DND-41 (cell line): ENCODE data around the gene CEP170B.

Source experiments
- ATAC-seq: fragments of 200-7000 bp; cut with Tn5 transposase; 3 replicates; pipeline ENCODE4 v1.9.1; 2021; ENCODE audit warnings: low read depth; ENCODE audit not compliant: insufficient read depth
- DNase-seq: peaks from one replicate; pipeline ENCODE4 v3.0.0-alpha.2; 2020
- H2AFZ ChIP-seq: 2 replicates; pipeline ENCODE4 v1.6.0; 2012; ENCODE audit warnings: low read depth, low read length
- H3K27ac ChIP-seq: 2 replicates; pipeline ENCODE4 v1.5.1; 2012; ENCODE audit warnings: low read length, inconsistent platforms
- H3K27me3 ChIP-seq: fragments of 200-600 bp; sonication (generic); 2 replicates; pipeline ENCODE4 v1.6.0; 2012; ENCODE audit warnings: low read length, mild to moderate bottlenecking, inconsistent platforms; ENCODE audit not compliant: insufficient read depth, poor library complexity
- H3K36me3 ChIP-seq: 2 replicates; pipeline ENCODE4 v1.5.1; 2012; ENCODE audit warnings: low read length, inconsistent platforms; ENCODE audit not compliant: insufficient read depth
- H3K4me1 ChIP-seq: 2 replicates; pipeline ENCODE4 v1.5.1; 2012; ENCODE audit warnings: mild to moderate bottlenecking, low read length; ENCODE audit not compliant: insufficient read depth
- H3K4me2 ChIP-seq: 2 replicates; pipeline ENCODE4 v1.6.0; 2012; ENCODE audit warnings: mild to moderate bottlenecking, moderate library complexity, low read length, inconsistent platforms; ENCODE audit not compliant: insufficient read depth
- H3K4me3 ChIP-seq, 2 experiments: fragments of 200-600 bp in 1 of 2; shearing (Covaris generic) in 1 of 2; 2 replicates each; pipeline ENCODE4 v1.5.1; 2012 to 2016; ENCODE audit warnings: inconsistent platforms in 2 of 2, low read length in 2 of 2, mild to moderate bottlenecking in 2 of 2, low read depth in 1 of 2, moderate library complexity in 1 of 2
- H3K79me2 ChIP-seq: 2 replicates; pipeline ENCODE4 v1.6.0; 2012; ENCODE audit warnings: low read length, inconsistent platforms; ENCODE audit not compliant: insufficient read depth
- H3K9ac ChIP-seq: 2 replicates; pipeline ENCODE4 v1.6.0; 2012; ENCODE audit warnings: low read depth, mild to moderate bottlenecking, inconsistent platforms, low read length, moderate library complexity
- H3K9me3 ChIP-seq: 2 replicates; pipeline ENCODE4 v1.5.1; 2012; ENCODE audit warnings: low read length, moderate library complexity, mild to moderate bottlenecking, inconsistent platforms; ENCODE audit not compliant: insufficient read depth, severe bottlenecking
- H4K20me1 ChIP-seq: 2 replicates; pipeline ENCODE4 v1.6.0; 2012; ENCODE audit warnings: low read length; ENCODE audit not compliant: insufficient read depth
- EZH2 ChIP-seq: IDR thresholded peaks from 3 replicates; pipeline ENCODE4 v1.6.1; 2012; ENCODE audit warnings: borderline replicate concordance, low read depth, mild to moderate bottlenecking, moderate library complexity, low read length, inconsistent platforms; ENCODE audit not compliant: severe bottlenecking
- TF ChIP-seq, protein P1 (sequence below): IDR thresholded peaks from 2 replicates; pipeline ENCODE4 v1.5.1; 2012; ENCODE audit warnings: borderline replicate concordance, low read length, moderate library complexity, mild to moderate bottlenecking; ENCODE audit not compliant: poor library complexity, severe bottlenecking; ENCODE audit errors: extremely low read depth

Gene CEP170B

DNA sequence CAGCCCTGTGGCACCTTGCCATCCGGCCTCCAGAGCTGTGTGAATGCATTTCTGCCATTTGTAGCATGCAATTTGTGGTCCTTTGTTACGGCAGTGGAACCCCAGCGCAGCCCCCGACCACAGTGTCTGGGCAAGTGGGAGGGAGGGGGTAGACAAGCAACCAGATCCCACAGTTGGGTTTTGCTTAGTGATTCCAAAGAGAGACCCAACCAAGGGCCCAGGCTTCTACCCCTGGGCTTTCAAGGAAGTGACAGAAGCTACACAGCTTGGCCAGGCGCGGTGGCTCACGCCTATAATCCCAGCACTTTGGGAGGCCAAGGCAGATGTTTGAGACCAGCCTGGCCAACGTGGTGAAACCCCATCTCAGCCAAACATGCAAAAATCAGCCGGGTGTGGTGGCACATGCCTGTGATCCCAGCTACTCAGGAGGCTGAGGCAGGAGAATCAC lies 46.3 kb upstream of the CEP170B start:
- Histone ChIP-seq H4K20me1 (no peaks in the 10 kb centered on the region), H3K79me2 (peaks cover 36% of the 10 kb centered on the region), H3K27me3 (no peaks in the 10 kb centered on the region), H2AFZ (no peak overlapping the region), H3K9me3 (peaks cover 2% of the 10 kb centered on the region), H3K36me3 (peaks cover 11% of the 10 kb centered on the region), H3K27ac (no peak overlapping the region), H3K9ac (no peak overlapping the region), H3K4me3 (no peak overlapping the region), H3K4me2 (no peak overlapping the region), H3K4me1 (peaks cover 28% of the 10 kb centered on the region)
- ATAC-seq (no peak), DNase-seq (no peak)
- no peak for TF ChIP-seq EZH2
- TF ChIP-seq, protein P1, sequence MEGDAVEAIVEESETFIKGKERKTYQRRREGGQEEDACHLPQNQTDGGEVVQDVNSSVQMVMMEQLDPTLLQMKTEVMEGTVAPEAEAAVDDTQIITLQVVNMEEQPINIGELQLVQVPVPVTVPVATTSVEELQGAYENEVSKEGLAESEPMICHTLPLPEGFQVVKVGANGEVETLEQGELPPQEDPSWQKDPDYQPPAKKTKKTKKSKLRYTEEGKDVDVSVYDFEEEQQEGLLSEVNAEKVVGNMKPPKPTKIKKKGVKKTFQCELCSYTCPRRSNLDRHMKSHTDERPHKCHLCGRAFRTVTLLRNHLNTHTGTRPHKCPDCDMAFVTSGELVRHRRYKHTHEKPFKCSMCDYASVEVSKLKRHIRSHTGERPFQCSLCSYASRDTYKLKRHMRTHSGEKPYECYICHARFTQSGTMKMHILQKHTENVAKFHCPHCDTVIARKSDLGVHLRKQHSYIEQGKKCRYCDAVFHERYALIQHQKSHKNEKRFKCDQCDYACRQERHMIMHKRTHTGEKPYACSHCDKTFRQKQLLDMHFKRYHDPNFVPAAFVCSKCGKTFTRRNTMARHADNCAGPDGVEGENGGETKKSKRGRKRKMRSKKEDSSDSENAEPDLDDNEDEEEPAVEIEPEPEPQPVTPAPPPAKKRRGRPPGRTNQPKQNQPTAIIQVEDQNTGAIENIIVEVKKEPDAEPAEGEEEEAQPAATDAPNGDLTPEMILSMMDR, result no peak

DNA sequence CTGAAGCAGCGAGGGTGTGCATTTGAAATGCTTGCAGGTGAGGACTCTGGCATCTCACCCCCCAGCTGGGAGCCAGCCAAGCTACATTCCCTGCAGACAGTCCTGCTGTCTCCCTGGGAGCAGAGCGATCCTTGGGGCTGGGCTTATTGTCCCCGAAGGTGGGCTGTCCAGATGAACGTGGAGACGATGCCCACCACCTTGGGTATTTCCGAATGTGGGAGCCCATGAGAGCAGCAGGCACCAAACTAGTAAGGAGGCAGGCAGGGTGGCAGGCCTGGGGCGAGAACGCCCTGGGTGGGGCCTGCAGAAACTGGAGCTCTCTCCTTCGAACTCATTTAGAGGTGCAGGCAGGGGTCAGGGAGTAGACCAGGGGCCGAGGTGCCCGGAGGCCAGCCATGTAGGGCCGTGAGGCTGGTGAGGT lies 45.7 kb upstream of the CEP170B start:
- no peaks in the 10 kb centered on the region for H4K20me1 ChIP-seq
- no peak overlapping the region for H2AFZ ChIP-seq
- peaks cover 30% of the 10 kb centered on the region for H3K79me2 ChIP-seq
- no peak overlapping the region for H3K27ac ChIP-seq
- DNase-seq, result no peak
- H3K9me3 ChIP-seq, result peaks cover 2% of the 10 kb centered on the region
- H3K9ac ChIP-seq, result no peak overlapping the region
- H3K36me3 ChIP-seq, result peaks cover 10% of the 10 kb centered on the region
- no peak overlapping the region for H3K4me2 ChIP-seq
- TF ChIP-seq, protein P1, result no peak
- no peak for TF ChIP-seq EZH2
- H3K27me3 ChIP-seq, result no peaks in the 10 kb centered on the region
- peaks cover 21% of the 10 kb centered on the region for H3K4me1 ChIP-seq
- no peak overlapping the region for H3K4me3 ChIP-seq
- ATAC-seq, result no peak

DNA sequence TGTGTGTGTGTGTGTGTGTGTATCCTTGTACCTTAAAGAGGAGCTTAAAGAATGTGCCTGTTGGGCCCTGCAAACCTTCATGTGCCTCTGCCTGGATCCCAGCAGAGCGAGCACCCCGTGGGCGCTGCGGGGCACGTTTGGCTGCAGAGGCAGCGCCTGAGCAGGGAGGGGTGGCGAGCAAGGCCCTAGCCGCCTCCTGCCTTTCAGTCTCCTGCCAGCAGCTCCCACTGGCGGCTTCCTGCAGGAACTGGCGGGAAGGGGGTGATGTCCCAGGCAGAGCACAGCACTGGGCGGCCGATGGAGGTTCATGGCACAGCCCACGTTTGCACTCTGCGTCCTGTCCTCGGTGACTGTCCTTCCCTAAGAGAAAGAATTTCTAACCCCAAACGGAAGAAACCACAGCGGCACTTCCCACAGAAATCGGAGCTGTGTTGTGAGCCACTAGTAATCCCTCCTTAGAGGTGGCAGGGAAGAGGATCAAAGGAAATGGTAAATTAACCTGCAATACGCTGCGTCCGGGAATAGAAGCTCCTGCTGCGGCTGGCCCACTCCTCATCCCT lies 44.3 kb upstream of the CEP170B start:
- H3K79me2 ChIP-seq, result peaks cover 17% of the 10 kb centered on the region
- DNase-seq (no peak), ATAC-seq (no peak)
- H2AFZ ChIP-seq, result no peak overlapping the region
- no peaks in the 10 kb centered on the region for H3K27me3 ChIP-seq
- H3K9me3 ChIP-seq, result peaks cover 2% of the 10 kb centered on the region
- no peaks in the 10 kb centered on the region for H4K20me1 ChIP-seq
- H3K4me1 ChIP-seq, result peaks cover 14% of the 10 kb centered on the region
- H3K9ac ChIP-seq, result no peak overlapping the region
- H3K4me3 ChIP-seq, result no peak overlapping the region
- peaks cover 8% of the 10 kb centered on the region for H3K36me3 ChIP-seq
- H3K4me2 ChIP-seq, result no peak overlapping the region
- no peak overlapping the region for H3K27ac ChIP-seq
- no peak for TF ChIP-seq EZH2
- TF ChIP-seq, protein P1, result no peak
